Mucosa of descending colon (tissue), 3 donors: Measurements from ENCODE around the gene PDGFA. TPM values are rescaled to one million over a fixed set of nuclear protein-coding genes. Genes with fewer than 3 reads are reported as not detected.

ENCODE experiments used
- ATAC-seq: fragments of 200-7000 bp; cut with Tn5 transposase; one replicate; pipeline ENCODE4 v1.9.1; 2020; ENCODE audit warnings: mild to moderate bottlenecking, moderate library complexity
- DNase-seq, 3 donors: peaks; one replicate each; pipeline ENCODE4 v3.0.0-alpha.2; 2020
- H3K36me3 ChIP-seq: fragments of 200-600 bp; one replicate; pipeline ENCODE4 v1.8.0; 2021; ENCODE audit warnings: low read depth, mild to moderate bottlenecking
- H3K4me1 ChIP-seq: fragments of 200-600 bp; one replicate; pipeline ENCODE4 v1.8.0; 2021; ENCODE audit warnings: low read depth, mild to moderate bottlenecking
- H3K4me3 ChIP-seq: fragments of 200-600 bp; one replicate; pipeline ENCODE4 v1.8.0; 2021; ENCODE audit warnings: mild to moderate bottlenecking
- H3K9me3 ChIP-seq: fragments of 200-600 bp; one replicate; pipeline ENCODE4 v1.8.0; 2021; ENCODE audit warnings: mild to moderate bottlenecking
- CTCF ChIP-seq: fragments of 200-600 bp; IDR thresholded peaks from one replicate; pipeline ENCODE4 v1.8.0; 2022; ENCODE audit warnings: antibody characterized with exemption, mild to moderate bottlenecking
- intact Hi-C, 2 donors: fragments of 100-400 bp; cut with DNase I in 1 of 2; cut with micrococcal nuclease in 1 of 2; formaldehyde crosslinking; loops; one replicate each; pipeline versions ENCODE4 v1.11.0 to v1.11.1; 2022; cut with DNase I, micrococcal nuclease
- total RNA-seq, 3 donors: library from RNA; stranded (reverse); fragmentation: NEBNext Ultra II Directional in 2 of 3; extraction: Animal tissue kit (Norgen Biotek cat#: 25700) in 2 of 3; gene quantifications; one replicate each; pipeline versions ENCODE4 v1.2.1 to v1.2.4, GENCODE V29; 2021 to 2023
- donor health status: DM: no; HTN: no; CAD: no; lungs with moderate emphysema.
- donor health status: DM: no; HTN: no; CAD: no.
- donor health status: DM: no; HTN: yes; CAD: no.

Gene PDGFA
- total RNA-seq, 3 donors from 2014 or later, result 52.7 to 63.0 (median 57.5) TPM

- DNase-seq (peak in 1 of 3 donors; percentile 43), ATAC-seq (no peak)
- Histone ChIP-seq H3K36me3 (no peaks in the 10 kb centered on the region), H3K4me1 (peaks cover 9% of the 10 kb centered on the region), H3K4me3 (no peak overlapping the region), H3K9me3 (no peaks in the 10 kb centered on the region)
- intact Hi-C loops, result no loop called here
- no peak for TF ChIP-seq CTCF
Observed at GRCh38 chr7:543501-544337, 24.1 kb upstream of the PDGFA start.

GRCh38 chr7:542713-543500 is 23.3 kb upstream of the PDGFA start:
- Histone ChIP-seq H3K36me3 (no peaks in the 10 kb centered on the region), H3K4me1 (peaks cover 17% of the 10 kb centered on the region), H3K4me3 (no peak overlapping the region), H3K9me3 (no peaks in the 10 kb centered on the region)
- ATAC-seq (no peak), DNase-seq (peak in 2 of 3 donors; percentile 27 to 55)
- intact Hi-C loops, result no loop called here
- TF ChIP-seq CTCF, result no peak

GRCh38 chr7:542131-542712 is 22.6 kb upstream of the PDGFA start:
- peak in 1 of 3 donors; percentile 10 for DNase-seq
- H3K4me3 ChIP-seq, result no peak overlapping the region
- no peak for ATAC-seq
- no peaks in the 10 kb centered on the region for H3K36me3 ChIP-seq
- H3K4me1 ChIP-seq, result peaks cover 21% of the 10 kb centered on the region
- intact Hi-C loops, result no loop called here
- TF ChIP-seq CTCF, result no peak
- H3K9me3 ChIP-seq, result no peaks in the 10 kb centered on the region

GRCh38 chr7:541661-542060 is 22.0 kb upstream of the PDGFA start:
- intact Hi-C loops, result no loop called here

More at GRCh38 chr7:541661-542060, 22.0 kb upstream of the PDGFA start:
- TF ChIP-seq CTCF, result no peak
- no peak overlapping the region for H3K4me3 ChIP-seq
- H3K9me3 ChIP-seq, result no peaks in the 10 kb centered on the region
- DNase-seq (no peak), ATAC-seq (no peak)
- no peaks in the 10 kb centered on the region for H3K36me3 ChIP-seq
- peaks cover 21% of the 10 kb centered on the region for H3K4me1 ChIP-seq
